NCI-H128 (cell line): ENCODE results near the gene STRIP1.
A peak's percentile ranks its signal among the peaks of the same experiment; 100 is the strongest.
"Not testable (repeated sequence)": the region's sequence is repeated elsewhere in the genome, so short reads cannot be mapped to it uniquely, and the experiment has no call there.

Experiments used
- DNase-seq: peaks from one replicate; lab custom pipeline; 2025; ENCODE audit not compliant: unreplicated experiment; lab: John Stamatoyannopoulos, UW

Gene STRIP1

DNA sequence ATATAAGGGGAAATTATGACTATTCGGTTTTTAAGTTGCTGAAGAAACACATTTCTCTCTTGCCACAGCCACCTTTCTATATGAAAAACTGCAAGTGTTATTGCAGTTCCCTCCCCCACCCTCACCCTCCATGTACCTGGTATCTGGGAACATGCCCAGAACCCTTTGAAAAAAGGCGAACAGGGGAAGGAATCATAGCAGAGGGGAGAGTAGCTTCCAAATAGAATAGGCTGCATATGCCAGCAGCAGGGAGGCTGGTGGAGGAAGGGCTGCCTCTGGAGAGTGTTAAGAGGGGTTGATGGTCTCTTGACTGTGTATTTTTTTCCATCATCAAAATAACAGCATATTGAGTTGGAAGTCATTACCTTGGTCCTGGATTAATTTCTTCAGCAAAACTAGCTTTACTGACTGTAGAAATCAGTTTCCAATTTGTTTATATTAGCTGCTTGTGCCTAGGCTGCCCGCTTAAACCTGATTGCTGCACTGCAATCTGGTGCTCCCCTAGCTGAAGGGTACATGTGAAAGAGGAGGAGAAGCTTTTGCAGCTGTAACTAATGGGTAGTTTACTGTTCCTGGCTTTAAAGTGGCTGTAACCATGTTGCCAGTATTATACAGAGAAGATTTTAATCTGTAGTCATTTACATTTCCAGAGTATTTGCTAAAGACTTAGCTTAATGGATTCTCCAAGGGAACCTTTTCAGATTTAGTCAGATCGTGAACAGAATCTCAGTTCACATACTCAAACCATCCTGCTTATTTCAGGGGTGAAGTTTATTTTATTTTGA lies 27.2 kb upstream of the STRIP1 start:
- peak; percentile 51 for DNase-seq

DNA sequence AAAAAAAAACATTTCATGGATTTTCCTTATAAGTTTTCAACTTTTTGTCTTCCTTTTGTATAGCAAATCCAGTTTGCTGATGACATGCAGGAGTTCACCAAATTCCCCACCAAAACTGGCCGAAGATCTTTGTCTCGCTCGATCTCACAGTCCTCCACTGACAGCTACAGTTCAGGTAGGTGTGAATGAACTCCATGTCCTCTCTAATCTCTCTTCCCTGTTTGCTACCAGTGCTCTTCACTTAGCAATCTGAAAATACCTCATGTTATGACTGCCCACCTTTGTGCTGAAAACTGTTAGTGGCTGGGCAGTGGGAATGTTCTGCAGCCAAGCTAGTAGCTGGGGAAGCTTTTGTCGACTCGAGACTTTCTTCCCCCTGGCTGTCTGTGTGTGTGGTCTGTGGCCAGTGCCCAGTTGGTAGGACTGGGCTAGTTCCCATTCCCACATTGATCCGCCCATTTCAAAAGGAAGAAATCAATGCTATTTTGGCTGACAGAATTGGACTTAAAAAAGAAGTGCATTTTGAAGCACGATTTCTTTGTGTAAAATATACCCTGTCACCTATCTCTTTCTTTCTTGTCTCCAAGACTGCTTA lies 25.4 kb upstream of the STRIP1 start:
- no peak for DNase-seq

DNA sequence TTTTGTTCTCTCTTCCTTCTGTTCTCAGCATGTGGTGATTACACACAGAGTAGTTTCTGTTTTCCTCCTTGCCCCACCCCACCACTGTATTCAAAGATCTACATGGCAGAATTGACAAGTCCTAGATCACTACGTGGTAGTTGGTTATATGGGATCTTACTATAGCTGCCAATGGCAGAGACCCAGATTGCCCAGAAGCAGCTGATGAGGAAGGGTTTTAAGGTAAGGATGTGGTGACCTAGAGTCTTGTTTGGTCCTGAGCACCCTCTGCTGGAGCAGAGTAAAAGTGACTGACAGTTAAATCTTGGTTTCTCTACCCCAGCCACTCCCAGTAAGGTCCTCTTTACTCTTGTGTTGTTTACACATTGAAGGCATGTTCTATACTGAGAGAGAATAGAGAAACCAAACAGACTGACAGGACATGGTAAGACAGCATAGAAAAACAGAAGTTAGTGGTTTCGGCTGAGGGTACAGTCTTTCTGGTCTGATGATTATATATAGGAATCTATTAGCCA lies 22.8 kb upstream of the STRIP1 start:
- no peak for DNase-seq

DNA sequence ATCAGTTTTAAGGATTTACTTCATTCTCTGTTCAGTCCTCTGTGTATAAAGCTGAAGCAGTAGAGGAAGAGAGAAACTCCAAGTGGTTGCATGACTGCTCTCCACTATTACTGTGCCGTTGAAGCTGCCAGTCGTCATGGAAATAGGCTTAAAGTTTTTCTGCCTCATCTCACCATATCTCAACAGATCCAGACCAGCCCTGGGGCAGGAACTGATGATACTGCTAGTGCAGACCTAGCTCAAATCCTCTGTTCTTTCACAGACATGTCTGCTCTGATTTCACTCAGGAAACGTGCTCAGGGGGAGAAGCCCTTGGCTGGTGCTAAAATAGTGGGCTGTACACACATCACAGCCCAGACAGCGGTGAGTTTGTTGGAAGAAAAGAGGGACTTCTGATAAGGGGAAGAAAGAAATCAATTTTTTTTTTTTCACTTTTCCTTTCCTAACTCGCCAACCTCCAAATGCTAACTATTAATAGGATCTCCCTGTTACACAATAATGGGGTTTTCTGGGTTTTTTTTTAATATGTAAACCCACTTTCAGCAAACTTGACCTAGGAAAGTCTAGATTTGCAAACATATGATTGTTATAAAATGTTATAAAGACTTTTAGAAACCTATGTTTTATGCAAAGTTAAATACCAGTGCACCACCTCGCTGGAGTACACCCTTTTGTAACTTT lies 22.2 kb upstream of the STRIP1 start:
- no peak for DNase-seq

DNA sequence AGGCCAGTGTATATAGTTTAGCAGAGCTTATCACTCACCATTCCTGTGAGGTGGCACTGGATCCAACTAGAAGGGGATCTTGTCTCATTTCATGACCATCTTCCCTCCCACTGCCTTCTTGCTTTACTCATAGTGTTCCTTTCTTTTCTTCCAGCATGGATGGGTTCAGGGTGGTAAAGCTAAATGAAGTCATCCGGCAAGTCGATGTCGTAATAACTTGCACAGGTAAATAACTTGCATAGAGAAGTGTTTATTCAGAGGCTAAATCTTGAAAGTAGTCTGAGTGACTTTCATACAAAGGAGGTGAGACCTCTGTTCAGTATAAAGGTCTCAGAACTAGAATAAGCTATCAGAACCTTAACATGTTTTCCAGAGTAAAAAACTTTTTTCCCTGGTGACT lies 16.6 kb upstream of the STRIP1 start:
- DNase-seq: no peak

DNA sequence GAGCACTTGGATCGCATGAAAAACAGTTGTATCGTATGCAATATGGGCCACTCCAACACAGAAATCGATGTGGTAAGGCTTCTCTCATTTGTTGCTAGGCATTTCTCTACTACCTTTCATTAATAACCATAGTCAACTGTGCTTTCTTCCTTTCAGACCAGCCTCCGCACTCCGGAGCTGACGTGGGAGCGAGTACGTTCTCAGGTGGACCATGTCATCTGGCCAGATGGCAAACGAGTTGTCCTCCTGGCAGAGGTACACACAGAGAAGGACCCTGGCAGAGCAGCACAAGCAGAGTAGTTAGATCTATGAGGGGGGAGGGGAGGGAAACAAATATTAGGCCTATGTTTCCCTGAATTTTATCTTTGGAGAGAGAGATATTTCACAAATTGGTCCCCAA lies 16.0 kb upstream of the STRIP1 start:
- no peak for DNase-seq

DNA sequence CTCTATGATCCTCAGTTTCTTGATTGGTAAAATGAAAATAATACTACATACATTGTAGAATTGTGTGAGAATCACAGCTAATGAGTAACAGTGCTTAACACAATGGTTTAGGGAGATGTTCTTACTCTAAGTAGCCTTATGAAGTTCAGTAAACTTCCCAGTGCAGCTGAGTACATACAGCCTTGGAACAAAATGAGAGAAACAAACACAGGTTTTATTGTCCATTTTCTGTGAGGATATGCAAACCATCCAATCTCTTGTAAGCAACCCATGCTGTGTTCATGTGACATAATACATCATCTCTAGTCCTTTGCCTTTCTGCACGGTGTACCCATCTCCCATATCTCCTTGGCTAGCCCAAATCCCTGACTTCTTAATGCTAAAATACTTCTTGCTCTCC lies 14.7 kb upstream of the STRIP1 start:
- DNase-seq: no peak

DNA sequence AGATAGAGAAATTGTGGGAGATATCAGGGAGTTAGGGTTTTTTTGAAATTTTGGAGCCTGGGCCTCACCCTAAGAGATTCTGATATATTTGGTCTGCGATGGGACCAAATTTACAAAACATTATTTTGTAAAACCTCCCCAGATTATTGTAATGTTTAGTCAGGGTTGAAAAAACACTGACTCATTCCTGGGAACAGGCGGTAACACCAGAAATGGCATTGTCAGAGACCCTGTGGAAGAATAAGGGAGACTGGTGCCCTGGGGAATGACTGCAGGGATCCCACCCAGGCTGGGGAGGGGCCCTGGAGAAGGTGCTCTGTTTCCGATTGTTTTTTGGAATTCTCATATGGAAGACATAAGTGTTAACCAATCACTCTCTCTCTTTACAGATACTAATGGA lies 13.1 kb upstream of the STRIP1 start:
- DNase-seq: no peak

DNA sequence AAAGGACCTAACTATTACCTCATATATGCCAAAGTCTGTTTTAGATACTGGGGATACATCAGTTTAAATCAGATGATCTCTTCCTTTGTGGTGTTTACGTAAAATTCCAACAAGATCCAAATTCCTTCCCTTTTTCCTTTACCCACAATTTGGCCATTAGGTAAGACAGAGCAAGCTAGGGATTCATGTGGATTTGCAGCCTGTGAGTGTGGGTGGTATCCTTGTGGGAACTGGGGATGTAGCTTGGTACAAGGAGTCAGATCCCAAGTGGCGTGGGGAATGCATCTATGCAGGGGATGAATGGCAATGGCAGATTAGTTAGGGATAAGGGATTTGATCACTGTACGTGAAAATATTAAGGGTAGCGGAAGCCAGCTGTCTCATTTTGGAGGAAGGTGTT lies 9.8 kb upstream of the STRIP1 start:
- DNase-seq: no peak

DNA sequence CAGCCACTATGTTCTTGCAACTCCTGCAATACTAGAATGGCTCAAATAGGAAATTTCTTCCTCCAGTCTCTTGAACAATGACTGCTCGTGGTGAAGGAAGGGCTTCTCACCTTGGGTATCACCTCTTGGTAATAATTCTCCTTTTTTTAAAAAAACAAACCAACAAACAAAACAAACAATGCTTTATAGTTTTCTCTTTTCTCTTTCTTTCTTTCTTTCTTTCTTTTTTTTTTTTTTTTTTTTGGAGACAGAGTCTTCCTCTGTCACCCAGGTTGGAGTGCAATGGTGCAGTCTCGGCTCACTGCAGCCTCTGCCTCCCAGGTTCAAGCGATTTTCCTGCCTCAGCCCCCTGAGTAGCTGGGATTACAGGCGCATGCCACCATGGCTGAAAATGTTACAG lies 3.7 kb upstream of the STRIP1 start:
- not testable (repeated sequence) for DNase-seq

DNA sequence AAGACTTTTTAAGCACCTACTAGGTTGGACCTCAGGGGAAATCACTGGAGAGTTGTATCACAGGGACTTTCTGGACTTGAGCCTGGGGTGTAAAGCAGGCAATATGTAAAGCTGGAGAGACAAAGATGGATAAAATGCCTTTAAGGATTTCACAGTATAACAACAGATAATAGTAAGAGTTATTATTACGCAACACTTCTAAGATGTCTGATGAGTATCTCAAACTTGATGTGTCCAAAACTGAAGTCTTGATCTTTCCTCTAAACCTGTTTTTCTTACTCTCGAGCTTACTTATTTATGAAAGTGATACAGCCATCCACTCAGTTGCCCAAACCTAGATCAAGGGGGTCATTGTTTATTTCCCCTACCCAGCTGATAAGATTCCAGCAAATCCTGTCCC lies 2.1 kb upstream of the STRIP1 start:
- DNase-seq: no peak

DNA sequence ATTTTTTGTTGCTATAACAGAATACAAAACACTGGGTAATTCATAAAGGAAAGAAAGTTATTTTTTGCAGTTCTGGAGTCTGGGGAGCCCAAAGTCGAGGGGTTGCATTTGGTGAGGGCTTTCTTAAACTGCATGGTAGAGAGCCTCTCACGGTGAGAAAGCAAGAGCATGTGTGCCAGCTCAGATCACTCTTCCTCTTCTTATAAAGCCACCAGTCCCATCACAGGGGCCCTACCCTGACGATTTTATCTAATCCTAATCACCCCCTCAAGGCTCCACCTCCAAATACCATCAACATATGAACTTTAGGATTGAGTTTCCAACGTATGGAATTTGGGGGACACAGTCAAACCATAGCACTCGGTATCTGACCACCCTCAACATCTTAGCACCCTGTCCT lies 1.0 kb upstream of the STRIP1 start:
- no peak for DNase-seq

DNA sequence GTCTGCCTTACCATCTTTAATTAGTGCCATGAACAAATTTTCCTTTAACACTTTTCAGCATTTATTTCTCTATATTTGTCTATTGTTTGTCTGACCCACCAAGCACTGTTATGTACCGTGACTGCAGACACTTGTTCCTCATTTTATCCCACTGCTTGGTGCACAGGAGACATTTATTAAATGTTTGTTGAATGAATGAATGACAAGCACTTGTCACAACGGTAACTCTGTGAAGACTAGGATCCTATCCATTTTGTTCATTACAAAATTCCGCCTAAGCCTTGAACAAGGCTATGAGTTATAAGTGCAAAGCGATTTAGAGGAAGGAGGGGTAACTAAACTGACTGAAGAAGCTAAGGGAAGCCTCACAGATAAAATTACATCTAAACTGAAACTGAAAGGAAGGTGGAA lies 379 bp upstream of the STRIP1 start:
- DNase-seq: no peak

DNA sequence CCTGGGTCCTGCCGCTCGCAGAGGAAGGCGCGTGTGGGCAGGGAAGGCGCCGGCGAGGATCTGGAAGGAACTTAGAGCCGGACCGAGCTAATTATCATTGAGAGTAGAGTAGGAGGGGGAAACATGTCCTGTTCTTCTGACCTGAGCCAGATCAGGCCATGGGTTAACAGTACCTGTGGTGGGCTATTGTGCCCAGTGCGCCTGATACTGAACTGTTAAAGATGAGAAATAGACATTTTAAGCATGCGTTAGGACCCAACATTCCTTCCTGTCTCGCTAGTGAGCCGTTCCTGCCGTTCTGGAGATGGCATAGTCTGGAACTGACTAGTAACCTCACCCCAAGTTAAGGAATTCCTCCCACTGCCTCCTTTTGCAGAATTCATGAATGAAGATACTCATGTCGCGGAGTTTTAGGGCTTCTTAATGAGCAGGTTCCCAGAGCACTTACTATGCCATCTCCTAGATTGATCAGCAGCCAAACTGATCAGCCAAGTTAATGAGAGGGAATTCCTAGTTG lies 870 bp downstream of the STRIP1 start:
- DNase-seq: no peak

DNA sequence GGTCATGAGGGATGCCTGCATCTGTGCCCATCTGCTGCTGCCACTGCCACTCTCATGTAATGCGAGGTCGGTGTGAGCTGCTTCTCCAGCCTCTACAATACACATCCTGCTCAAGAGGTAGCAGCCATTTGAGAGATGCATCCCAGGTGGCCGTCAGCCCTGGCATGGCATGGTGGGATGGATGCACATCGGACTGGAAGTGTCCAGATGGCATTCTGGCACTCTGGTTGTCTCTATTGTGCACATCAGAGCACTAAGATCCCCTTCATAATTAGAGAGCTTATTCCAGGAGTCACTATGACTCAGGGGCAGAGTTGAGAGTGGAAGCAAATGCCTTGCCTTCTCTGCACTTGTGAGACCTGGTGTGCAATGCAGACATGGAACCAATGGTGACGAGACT lies 3.8 kb downstream of the STRIP1 start:
- no peak for DNase-seq

DNA sequence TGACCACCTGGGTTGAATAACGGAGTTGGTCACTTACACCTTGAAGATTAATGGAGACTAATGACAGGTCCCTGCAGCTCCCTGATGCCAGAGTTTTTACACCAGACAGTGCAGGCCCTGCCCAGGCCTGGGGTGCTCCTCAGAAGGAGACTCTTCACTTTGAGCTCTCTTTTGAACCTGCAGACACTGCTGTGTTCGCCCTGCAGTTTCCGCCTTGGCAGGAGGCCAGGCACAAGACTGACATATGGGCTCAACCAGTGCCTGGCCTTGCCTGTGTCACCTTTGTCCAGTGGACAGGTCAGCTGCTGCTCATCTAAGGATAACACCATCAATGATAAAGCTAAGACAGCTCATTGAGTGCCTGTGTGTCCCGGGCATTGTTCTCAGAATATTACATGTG lies 5.2 kb downstream of the STRIP1 start:
- DNase-seq: no peak

DNA sequence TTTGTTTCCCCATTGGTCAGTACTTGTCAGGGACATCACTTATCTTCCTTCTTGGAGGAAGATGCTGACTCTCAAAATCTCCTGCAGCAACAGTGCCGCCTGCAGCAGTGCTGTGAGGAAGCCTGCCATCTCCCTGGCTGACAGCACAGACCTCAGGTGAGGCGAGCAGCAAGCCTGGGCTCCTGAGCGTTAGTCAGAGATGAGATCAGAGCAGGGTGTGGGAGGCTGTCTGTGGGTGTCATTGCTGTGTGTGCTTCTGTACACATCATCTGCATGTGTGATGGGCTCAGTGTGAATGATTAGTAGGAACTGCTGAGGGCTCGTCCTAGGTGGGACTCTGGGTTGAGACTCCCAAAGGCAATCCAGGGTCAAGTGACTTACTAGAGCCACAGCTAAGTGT lies 6.1 kb downstream of the STRIP1 start:
- no peak for DNase-seq

DNA sequence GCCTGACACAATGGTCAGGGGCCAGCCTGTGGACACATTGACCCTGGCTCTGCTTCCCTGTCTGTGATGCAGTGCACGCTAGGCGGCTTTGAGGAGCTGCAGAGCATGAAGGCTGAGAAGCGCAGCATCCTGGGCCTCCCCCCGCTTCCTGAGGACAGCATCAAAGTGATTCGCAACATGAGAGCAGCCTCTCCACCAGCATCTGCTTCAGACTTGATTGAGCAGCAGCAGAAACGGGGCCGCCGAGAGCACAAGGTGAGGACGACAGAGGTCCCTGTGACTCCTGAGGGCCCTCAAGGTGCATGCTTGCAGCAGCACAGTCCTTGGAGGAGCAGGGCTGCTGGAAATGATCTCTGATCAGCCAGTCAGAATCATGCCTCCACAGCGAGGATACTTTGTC lies 8.6 kb downstream of the STRIP1 start:
- DNase-seq: no peak

DNA sequence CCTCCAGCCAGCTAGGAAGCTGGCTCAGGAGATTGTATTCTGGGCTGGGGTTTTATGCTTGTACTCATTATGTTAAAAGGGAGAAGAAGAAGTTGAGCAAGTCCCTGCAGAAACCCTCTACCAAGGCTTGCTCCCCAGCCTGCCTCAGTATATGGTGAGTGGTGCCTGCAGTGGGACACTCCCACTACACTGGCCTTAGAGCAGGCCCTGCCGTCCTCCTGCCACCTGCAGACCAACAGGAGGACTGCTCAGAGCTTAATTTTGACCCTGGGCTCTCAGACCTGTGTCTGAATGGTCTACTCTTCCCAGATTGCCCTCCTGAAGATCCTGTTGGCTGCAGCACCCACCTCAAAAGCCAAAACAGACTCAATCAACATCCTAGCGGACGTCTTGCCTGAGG lies 13.0 kb downstream of the STRIP1 start:
- DNase-seq: no peak

DNA sequence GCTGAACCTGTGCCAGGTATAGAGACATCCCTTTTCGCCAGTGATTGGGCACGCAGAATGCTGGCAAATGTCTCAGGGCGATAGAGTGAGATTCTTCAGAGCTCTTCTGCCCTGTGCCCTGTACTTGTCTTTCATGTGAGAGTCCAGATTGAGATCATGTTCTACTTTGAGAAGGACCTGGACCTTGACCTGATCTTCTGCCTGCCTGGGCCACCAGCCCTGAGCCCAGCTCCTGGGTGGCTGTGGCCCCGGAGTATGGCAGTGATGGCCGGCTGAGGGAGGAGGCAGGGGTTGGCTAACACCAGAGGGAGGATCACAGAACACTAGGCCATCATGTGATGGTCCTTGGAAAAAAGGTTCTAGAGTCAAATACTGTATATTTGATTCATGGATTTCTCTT lies 13.8 kb downstream of the STRIP1 start:
- DNase-seq: no peak

DNA sequence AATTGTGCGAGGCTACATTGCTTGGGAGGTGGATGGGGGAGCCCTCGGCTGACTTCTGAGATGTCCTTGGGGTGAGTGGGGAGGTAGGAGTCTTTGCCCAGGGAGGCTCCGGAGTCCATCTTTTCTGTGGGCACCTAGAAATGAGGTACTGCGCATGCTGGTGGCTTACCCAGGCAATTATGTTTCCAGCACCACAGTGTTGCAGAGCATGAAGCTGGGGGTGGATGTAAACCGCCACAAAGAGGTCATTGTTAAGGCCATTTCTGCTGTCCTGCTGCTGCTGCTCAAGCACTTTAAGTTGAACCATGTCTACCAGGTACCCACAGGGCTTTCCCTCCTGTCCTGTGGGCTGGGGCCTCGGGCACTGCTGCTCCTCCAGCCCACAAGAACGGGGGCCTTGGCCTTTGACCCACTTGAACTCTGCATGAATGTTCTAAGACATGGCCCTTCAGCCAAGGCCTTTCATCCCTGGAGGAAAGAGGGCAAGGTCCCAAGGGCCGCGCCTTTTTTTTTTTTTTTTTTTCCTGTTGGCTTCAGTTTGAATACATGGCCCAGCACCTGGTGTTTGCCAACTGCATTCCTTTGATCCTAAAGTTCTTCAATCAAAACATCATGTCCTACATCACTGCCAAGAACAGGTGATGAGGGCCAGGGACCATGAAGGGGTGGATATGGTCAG lies 14.6 kb downstream of the STRIP1 start:
- DNase-seq: no peak
